T follicular helper cell (primary cell): ENCODE data around the gene GAS2L2.
"Not testable (repeated sequence)": the region's sequence is repeated elsewhere in the genome, so short reads cannot be mapped to it uniquely, and the experiment has no call there.

Experiments used
- DNase-seq: peaks from one replicate; pipeline ENCODE4 v3.0.0-alpha.2; 2020; ENCODE audit warnings: low read depth

The GAS2L2 gene

GRCh38 chr17:35773679-35774425 lies 20.8 kb upstream of the GAS2L2 start:
- no peak for DNase-seq

- no peak for DNase-seq
Measured at GRCh38 chr17:35773129-35773528, 20.1 kb upstream of the GAS2L2 start.

DNA sequence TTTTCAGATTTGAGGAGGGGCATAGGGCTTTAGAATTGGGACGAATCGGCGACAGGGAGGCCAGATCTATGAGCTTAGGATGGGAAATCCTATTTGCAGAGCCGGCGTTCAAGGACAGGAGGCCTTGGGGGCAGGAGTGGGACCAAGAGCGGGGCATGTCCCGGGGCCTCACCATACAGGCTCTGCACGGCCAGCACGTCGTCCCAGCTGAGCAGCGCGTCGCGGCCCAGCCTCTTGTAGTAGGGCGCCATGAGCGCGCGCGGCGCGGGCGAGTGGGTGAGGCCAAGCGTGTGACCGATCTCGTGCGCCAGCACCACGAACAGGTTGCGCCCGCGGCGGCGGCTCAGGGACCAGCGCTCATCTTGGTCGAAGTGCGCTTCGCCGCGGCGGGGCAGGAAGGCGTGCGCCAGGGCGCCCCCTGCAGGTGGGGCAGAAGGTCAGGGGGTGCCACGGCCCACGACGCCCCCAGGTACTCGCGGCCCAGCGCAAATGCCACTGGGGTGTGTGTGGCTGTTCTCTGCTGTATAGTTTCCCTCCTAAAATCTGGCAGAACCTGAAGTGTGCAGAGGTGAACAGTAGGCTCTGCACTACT lies 17.0 kb upstream of the GAS2L2 start:
- DNase-seq: no peak

DNA sequence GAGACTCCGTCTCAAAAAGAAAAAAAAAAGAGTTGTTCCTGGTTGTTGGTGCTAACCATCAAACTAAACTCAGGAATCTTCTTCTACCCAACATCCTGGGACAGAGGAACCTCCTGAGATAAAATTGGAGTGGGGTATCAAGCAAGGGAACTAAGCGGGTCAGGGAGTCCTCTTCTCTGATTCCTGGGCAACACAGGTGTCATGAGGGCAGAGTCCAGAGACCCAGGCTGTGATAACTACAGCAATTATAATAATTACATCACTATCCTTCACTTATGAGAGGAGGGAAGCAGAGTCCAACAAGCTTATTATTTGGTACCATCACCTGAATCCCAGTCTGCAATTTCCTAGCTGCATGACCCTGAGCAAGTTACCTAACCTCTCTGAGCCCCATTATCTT lies 15.8 kb upstream of the GAS2L2 start:
- no peak for DNase-seq

- peak; percentile 20 for DNase-seq
Measured at GRCh38 chr17:35766903-35767510, 14.0 kb upstream of the GAS2L2 start.

DNA sequence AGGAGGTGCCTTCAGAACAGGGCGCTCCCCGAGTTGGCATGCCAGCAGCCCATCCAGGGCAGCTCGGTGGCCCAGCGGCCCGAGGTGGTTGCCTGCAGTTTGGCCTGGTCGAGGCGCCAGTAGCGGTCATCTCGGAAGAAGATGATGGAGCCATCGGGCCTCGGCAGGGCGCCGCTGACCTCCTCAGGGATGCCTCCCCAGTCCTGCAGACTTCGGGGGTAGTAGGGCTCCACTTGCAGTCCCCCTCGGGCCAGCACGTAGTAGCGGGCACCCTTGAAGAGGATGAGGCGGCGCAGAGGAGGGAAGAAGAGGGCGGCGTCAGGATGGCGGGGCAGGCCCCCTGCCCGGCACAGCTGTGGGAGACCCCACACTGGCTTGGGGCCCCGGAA lies 13.4 kb upstream of the GAS2L2 start:
- DNase-seq: no peak

- no peak for DNase-seq
Measured at GRCh38 chr17:35765756-35766488, 12.9 kb upstream of the GAS2L2 start.

GRCh38 chr17:35765086-35765710 lies 12.2 kb upstream of the GAS2L2 start:
- DNase-seq: no peak

DNA sequence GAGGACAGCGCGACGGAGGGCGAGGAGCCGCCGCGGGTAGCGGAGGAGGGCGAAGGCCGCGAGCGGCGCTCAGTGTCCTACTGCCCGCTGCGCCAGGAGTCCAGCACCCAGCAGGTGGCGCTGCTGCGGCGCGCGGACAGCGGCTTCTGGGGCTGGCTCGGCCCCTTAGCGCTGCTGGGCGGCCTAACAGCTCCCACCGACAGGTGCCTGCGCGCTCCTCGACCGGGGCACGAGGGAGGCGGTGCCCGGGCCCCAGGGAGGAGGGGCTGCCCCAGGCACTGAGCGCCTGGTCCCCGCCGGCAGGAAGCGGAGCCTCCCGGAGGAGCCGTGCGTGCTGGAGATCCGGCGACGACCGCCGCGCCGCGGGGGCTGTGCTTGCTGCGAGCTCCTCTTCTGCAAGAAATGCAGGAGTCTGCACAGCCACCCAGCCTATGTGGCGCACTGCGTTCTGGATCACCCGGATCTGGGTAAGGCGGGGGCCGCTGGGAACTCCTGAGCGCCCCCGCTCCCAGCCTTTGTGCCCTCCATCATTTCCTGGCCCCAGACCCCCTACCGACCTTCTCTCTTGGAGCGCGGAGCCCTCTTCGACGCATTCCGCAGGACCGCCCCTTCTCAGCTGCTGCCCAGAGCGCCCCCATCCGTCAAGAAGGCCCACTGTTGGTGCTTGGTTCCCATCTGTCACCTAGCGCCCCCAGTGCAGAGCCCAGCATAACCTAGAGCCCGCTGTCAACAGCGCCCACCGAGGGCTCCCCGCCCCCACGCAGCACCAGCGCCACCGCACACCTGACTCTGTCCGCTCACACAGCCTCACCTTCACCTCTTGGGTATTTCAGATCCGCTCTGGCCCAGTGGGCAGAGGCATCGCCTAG lies 11.3 kb upstream of the GAS2L2 start:
- peak; percentile 66 for DNase-seq

DNA sequence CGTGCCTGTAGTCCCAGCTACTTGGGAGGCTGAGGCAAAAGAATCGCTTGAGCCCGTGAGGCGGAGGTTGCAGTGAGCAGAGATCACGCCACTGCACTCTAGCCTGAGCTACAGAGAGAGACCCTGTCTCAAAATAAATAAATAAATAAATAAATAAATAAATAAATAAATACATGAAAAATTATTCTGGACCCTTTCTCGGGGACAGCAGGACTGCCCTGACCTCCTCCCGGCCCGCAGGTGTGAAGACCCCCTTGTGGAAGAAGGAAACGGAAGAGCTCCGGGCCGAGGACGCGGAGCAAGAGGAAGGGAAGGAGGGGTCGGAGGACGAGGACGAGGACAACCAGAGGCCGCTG lies 10.7 kb upstream of the GAS2L2 start:
- no peak for DNase-seq

GRCh38 chr17:35761601-35762000 lies 8.6 kb upstream of the GAS2L2 start:
- no peak for DNase-seq

- DNase-seq: no peak
Measured at GRCh38 chr17:35760587-35760986, 7.5 kb upstream of the GAS2L2 start, which contains the start of gene C17orf50. Gene C17orf50 (plus strand): TSS chr17:35760887. CDS start chr17:35760942, 55 bp downstream.

- DNase-seq: no peak
Measured at GRCh38 chr17:35757243-35757642, 4.2 kb upstream of the GAS2L2 start.

DNA sequence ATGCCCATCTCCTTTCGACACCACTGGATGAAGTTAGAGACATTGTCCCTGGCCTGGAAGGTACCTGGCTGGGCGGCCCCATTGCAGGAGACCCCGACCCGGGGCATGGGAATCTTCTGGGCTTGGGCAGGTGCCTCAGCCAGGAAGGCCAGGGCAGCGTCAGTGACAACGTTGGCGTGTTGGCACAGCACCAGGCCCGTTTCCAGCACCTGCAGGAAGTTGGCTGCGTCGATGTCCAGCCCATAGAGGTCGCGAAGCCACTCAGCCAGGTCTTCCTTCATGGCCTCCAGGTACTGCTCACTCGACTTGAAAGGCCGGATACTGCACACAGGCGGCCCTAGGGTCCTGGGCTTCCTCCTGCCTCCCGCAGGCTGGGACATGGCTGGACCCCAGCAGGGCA lies 568 bp downstream of the GAS2L2 start:
- DNase-seq: no peak

DNA sequence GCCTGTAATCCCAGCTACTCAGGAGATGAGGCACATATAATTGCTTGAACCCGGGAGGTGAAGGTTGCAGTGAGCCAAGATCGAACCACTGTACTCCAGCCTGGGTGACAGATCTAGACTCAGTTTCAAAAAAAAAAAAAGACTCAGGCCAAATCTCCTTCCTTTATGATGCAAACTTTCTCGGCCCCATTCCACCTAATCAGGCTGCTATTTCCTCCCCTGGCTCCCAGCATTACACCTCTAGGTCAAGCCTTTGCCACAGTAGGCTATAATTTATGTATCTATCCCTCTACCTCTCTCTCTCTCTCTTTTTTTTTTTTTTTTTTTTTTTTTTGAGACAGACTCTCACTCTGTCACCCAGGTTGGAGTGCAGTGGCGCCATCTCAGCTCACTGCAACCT lies 1.5 kb downstream of the GAS2L2 start:
- not testable (repeated sequence) for DNase-seq

GRCh38 chr17:35750526-35751395 lies 2.3 kb downstream of the GAS2L2 start:
- no peak for DNase-seq

DNA sequence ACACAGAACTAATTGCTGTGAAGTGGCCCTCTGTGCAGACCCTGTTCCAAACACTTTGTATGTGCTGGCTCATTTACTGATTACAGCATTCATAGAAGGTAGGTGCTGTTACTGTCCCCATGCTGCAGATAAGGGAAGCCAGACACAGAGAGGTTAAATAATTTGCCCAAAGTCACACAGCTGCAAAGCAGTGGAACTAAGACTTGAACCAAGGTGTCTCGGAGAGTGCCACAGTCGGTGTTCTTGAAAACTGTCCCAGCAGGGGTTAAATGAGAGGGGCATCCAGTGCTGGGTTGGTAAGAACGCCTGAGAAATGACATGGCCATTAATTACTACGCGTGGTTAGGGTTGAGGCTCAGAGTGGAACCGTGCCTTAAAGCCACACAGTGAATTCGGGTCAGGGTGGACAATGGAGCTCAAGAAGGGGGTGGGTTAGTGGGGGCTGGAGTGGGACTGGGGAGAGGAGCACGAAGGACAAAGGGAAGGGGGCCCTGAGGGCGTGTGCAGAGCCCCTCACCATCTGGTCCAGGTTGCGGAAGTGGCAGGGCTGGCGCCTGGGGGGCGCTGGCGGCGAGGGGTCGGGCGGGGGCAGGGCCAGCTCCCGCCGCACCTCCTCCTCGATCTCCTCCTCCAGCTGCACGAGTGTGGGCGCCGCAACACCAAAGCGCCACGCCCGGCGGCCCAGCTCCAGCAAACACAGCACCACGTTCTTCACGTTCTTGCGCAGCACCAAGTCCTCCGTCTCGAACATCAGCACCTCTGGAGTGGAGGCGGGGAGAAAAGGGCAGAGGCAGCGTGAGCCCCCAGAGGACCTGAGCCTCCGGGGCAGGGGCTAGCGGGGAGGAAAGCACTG lies 3.3 kb downstream of the GAS2L2 start:
- no peak for DNase-seq

GRCh38 chr17:35748979-35749378 lies 4.1 kb downstream of the GAS2L2 start:
- DNase-seq: no peak

- DNase-seq: no peak
Measured at GRCh38 chr17:35748341-35748841, 4.6 kb downstream of the GAS2L2 start.
